Measurements from ENCODE around the gene TMEM233.

TMEM233 gene

DNA sequence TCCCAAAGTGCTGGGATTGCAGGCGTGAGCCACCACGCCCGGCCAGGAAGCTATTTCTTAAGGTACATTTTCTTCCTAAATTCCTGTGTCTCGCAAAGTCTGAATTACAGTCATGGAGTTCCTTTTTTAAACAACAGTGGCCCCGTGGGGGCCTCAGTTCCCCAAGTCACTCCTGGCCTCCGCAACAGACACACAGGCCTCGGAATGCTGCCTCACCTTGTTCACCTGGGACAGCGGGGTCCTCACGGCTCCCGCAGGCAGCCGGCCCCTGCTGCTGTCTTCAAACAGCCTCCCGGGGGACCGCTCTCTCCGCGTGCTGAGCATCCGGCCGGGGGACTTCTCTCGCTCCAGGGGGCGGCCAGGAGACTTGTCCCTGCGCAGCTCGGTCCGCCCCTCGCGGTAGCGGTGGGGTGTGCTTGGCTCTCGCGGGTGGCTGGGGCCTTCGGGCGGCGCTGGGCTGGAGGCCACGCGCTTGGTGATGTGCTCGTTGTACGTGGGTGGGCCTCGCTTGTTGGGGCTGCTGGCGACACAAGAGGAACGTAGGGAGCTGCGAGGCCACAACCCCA lies 96.4 kb downstream of the TMEM233 start:
- H3K4me3 ChIP-seq (ENCODE audit: low read depth, low read length): no peak overlapping the region
- H3K36me3 ChIP-seq (replicated peaks): no peaks in the 10 kb centered on the region
- H3K27ac ChIP-seq: no peak overlapping the region
- no peak for DNase-seq
- TF ChIP-seq, protein P1, sequence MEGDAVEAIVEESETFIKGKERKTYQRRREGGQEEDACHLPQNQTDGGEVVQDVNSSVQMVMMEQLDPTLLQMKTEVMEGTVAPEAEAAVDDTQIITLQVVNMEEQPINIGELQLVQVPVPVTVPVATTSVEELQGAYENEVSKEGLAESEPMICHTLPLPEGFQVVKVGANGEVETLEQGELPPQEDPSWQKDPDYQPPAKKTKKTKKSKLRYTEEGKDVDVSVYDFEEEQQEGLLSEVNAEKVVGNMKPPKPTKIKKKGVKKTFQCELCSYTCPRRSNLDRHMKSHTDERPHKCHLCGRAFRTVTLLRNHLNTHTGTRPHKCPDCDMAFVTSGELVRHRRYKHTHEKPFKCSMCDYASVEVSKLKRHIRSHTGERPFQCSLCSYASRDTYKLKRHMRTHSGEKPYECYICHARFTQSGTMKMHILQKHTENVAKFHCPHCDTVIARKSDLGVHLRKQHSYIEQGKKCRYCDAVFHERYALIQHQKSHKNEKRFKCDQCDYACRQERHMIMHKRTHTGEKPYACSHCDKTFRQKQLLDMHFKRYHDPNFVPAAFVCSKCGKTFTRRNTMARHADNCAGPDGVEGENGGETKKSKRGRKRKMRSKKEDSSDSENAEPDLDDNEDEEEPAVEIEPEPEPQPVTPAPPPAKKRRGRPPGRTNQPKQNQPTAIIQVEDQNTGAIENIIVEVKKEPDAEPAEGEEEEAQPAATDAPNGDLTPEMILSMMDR (IDR thresholded peaks at IDR 0.05; ENCODE audit: low read depth, low read length, missing control alignments): no peak
- in situ Hi-C loops (cut with HindIII; ENCODE audit: low pct_ligation_motif_present, low sequenced_read_pairs): no loop called here
- H3K27me3 ChIP-seq (replicated peaks): no peaks in the 10 kb centered on the region

DNA sequence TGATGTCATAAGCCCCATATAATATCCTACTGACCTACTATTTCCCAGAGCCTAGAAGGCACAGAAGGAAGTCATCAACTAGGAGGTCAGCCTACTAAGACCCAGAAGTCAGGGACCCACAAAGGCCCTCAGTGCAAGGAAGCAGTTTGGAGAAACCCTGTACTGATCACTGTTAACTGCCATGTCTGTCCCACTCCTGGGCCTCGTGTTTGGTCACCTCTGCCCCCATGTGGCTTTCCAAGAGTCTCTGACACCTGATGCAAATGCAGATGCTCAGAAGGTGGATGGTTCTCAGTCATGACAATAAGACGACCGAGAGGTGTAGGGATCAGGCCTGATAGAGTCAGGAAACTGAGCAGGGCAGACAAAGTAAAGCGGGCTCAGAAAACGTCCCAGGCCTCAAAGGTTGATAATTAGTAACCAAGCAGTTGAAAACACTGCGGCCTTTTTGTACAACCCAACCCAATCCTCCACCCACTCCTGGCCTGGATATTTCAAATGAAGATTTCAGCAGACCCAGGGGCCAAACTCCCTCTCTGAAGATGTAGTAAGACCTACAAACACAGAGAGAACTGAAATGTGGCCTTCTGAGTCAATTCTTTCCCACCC lies 97.7 kb downstream of the TMEM233 start:
- in situ Hi-C loops (cut with HindIII; ENCODE audit: low pct_ligation_motif_present, low sequenced_read_pairs): no loop called here
- Histone ChIP-seq H3K27ac (no peak overlapping the region), H3K36me3 (replicated peaks) (no peaks in the 10 kb centered on the region), H3K27me3 (replicated peaks) (no peaks in the 10 kb centered on the region), H3K4me3 (ENCODE audit: low read depth, low read length) (no peak overlapping the region)
- TF ChIP-seq, protein P1 (IDR thresholded peaks at IDR 0.05; ENCODE audit: low read depth, low read length, missing control alignments): no peak
- no peak for DNase-seq

DNA sequence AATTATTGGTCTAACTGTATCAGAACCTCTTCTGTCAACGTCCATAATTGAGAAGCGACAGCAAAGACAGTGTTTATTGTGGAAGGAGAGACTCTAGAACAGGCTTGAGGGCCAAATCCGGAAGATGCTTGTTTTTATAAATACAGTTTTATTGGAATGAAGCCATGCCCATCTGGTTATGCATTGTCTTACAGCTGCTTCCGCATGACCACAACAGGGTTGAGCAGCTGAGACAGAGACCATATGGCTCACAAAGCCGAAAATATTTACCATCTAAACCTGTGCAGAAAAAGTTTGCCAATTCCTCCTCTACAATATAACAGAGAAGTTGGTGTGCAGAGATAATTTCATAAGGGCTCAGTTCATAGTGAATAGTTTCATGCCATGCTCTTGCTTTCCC lies 98.8 kb downstream of the TMEM233 start:
- Histone ChIP-seq H3K4me3 (ENCODE audit: low read depth, low read length) (no peak overlapping the region), H3K27ac (no peak overlapping the region), H3K27me3 (replicated peaks) (no peaks in the 10 kb centered on the region), H3K36me3 (replicated peaks) (no peaks in the 10 kb centered on the region)
- DNase-seq: no peak
- in situ Hi-C loops (cut with HindIII; ENCODE audit: low pct_ligation_motif_present, low sequenced_read_pairs): no loop called here
- TF ChIP-seq, protein P1 (IDR thresholded peaks at IDR 0.05; ENCODE audit: low read depth, low read length, missing control alignments): no peak

Data from brain microvascular endothelial cell (primary cell).